Naive thymus-derived CD8-positive, alpha-beta T cell (primary cell): ENCODE data around the gene JPH2. TPM values are rescaled to one million over a fixed set of nuclear protein-coding genes. Genes with fewer than 3 reads are reported as not detected.

ENCODE experiments used
- ATAC-seq, 2 donors: fragments of 150-1000 bp; cut with Tn5 transposase in 1 of 2; sonication (Bioruptor Pico), chemical (Tn5 transposase) in 1 of 2; 1 replicate in 1 of 2; 2 replicates in 1 of 2; pipeline ENCODE4 v1.10.0; 2021; ENCODE audit warnings: mild to moderate bottlenecking in 2 of 2, moderate library complexity in 2 of 2
- POLR2A ChIA-PET: fragments of 350-600 bp; sonication (Branson Sonifier 250); formaldehyde crosslinking; loops from one replicate; lab custom pipeline; 2021; ENCODE audit warnings: antibody characterized with exemption; lab: Charles Lee
- DNase-seq, 10 donors: peaks; one replicate each; pipeline versions ENCODE4 v3.0.0 to v3.0.0-alpha.2; 2020 to 2022
- H3K27ac Mint-ChIP-seq, 10 donors: one replicate each; pipeline ENCODE4 v1.8.0; 2020 to 2022; ENCODE audit warnings: mild to moderate bottlenecking in 10 of 10, mixed read lengths in 10 of 10, moderate library complexity in 4 of 10, inconsistent platforms in 1 of 10
- H3K27me3 Mint-ChIP-seq, 5 donors: one replicate each; pipeline ENCODE4 v1.8.0; 2021 to 2022; ENCODE audit warnings: mixed read lengths in 5 of 5
- H3K36me3 Mint-ChIP-seq, 3 donors: one replicate each; pipeline ENCODE4 v1.8.0; 2020 to 2022; ENCODE audit warnings: mixed read lengths in 3 of 3, mild to moderate bottlenecking in 2 of 3, inconsistent platforms in 1 of 3
- H3K4me1 Mint-ChIP-seq, 4 donors: one replicate each; pipeline ENCODE4 v1.8.0; 2021 to 2022; ENCODE audit warnings: mixed read lengths in 4 of 4
- H3K4me3 Mint-ChIP-seq, 10 donors: one replicate each; pipeline ENCODE4 v1.8.0; 2020 to 2022; ENCODE audit warnings: mild to moderate bottlenecking in 10 of 10, mixed read lengths in 10 of 10, moderate library complexity in 6 of 10, inconsistent platforms in 1 of 10
- H3K9me3 Mint-ChIP-seq, 9 donors: one replicate each; pipeline ENCODE4 v1.8.0; 2020 to 2022; ENCODE audit warnings: mixed read lengths in 9 of 9, mild to moderate bottlenecking in 3 of 9, inconsistent platforms in 1 of 9, moderate library complexity in 1 of 9
- polyA plus RNA-seq, 3 donors: library from polyadenylated mRNA; unstranded; fragments of 300-500 nt; fragmentation: Illumina TruSeq; gene quantifications; one replicate each; pipeline ENCODE4 v1.2.3, GENCODE V29; 2021
- total RNA-seq, 8 experiments: library from RNA in 2 of 8; stranded (reverse) in 2 of 8; gene quantifications; one replicate each; pipeline ENCODE4 v1.2.3 and lab custom pipeline; 2021 to 2026

The JPH2 gene
- total and polyA plus RNA-seq, 5 experiments from 2014 or later, result not detected

DNA sequence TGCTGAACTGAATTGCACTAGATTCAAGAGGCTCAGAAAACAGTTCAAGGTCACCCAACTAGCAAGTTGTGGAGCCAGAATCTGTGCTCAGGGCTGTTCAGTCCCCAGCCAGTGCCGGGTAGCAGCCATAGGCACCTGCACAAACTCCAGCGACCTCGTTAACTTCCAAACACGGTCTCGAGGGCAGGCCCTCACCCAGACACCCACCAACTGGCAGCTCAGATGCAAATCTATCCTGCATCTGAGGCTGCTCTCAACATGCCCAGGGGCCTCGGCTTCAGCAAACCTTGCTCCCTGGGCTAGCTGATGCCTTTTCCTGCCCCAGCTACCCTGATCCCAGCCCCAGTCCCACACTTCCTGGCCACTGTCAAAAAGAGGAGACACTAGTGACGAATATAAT, 3.7 kb downstream of the JPH2 start:
- Mint-ChIP-seq H3K36me3 (no peaks in the 10 kb centered on the region), H3K27me3 (peaks cover 30 to 75% (median 53%) of the 10 kb centered on the region in 5 donors), H3K27ac (no peak overlapping the region), H3K4me1 (peaks cover 13 to 19% (median 16%) of the 10 kb centered on the region in 4 donors), H3K4me3 (no peak overlapping the region), H3K9me3 (no peaks in the 10 kb centered on the region)
- POLR2A ChIA-PET, result no interaction called here
- DNase-seq (no peak), ATAC-seq (no peak)

DNA sequence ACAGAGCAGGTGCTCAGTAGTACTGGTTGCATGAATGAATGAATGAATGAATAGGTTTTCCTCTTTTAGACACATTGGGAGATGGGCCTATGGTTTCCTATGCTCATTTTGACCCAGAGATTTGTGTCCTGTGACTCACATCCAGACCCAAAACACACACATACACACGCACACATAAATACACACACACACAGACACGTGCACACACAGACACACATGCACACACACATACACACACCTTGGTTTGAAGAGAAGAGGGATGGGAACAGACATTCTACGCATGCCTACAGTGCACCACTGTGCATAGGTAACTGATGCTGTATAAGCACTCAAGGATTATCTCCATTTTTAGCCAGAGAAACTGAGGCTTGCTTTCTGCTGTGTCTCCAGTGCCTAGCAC, 4.1 kb downstream of the JPH2 start:
- DNase-seq, result no peak
- H3K27me3 Mint-ChIP-seq, result peaks cover 28 to 71% (median 49%) of the 10 kb centered on the region in 5 donors
- POLR2A ChIA-PET, result no interaction called here

DNA sequence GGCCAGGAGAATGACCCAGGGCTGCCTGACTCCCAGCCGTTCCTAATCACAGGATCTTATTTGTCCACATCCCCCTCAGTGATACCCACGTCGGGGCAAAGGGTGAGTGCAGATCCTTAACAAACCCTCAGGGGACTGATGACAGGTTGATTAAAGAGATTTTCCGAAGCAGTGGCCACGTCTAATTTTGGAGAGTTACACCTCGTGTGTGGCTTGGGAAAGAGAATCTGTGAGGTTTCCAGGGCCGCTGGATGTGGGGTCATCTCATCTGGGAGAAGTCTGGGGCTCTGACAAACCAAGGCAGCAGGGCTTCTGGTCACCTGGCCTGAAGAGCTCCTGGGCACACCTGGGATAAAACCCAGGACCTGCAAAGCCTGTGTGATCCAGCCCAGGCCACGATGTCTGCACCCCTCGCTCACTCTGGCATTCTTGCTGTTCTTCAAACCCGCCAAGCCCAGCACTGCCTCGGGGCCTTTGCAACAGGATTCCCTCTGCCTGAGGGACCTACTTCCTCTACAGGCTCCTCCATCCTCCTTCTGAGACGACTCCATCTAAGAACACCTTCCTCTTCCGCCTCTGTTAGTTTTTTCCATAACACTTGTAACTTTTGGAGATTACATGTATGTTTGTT, 4.7 kb downstream of the JPH2 start:
- POLR2A ChIA-PET, result no interaction called here
- ATAC-seq, result no peak

More for the DNA sequence above, 4.1 kb downstream of the JPH2 start:
- H3K27ac Mint-ChIP-seq, result no peak overlapping the region
- no peaks in the 10 kb centered on the region for H3K9me3 Mint-ChIP-seq
- H3K36me3 Mint-ChIP-seq, result no peaks in the 10 kb centered on the region
- no peak overlapping the region for H3K4me3 Mint-ChIP-seq
- no peak for ATAC-seq
- peaks cover 9 to 15% (median 12%) of the 10 kb centered on the region in 4 donors for H3K4me1 Mint-ChIP-seq

GRCh38 chr20:44181611-44182010, 5.4 kb downstream of the JPH2 start:
- H3K27ac Mint-ChIP-seq, result no peak overlapping the region
- no peaks in the 10 kb centered on the region for H3K36me3 Mint-ChIP-seq
- H3K9me3 Mint-ChIP-seq, result no peaks in the 10 kb centered on the region
- no peak overlapping the region for H3K4me3 Mint-ChIP-seq
- no peak for ATAC-seq
- H3K27me3 Mint-ChIP-seq, result peaks cover 26 to 59% (median 45%) of the 10 kb centered on the region in 5 donors
- POLR2A ChIA-PET, result no interaction called here
- DNase-seq, result no peak
- H3K4me1 Mint-ChIP-seq, result peaks cover under 1 to 4% (median 3%) of the 10 kb centered on the region in 4 donors

More for the DNA sequence above, 4.7 kb downstream of the JPH2 start:
- Mint-ChIP-seq H3K4me3 (no peak overlapping the region), H3K36me3 (no peaks in the 10 kb centered on the region), H3K27ac (no peak overlapping the region), H3K27me3 (peaks cover 28 to 65% (median 47%) of the 10 kb centered on the region in 5 donors), H3K9me3 (no peaks in the 10 kb centered on the region), H3K4me1 (peaks cover 5 to 9% (median 6%) of the 10 kb centered on the region in 4 donors)
- DNase-seq, result no peak

GRCh38 chr20:44180814-44181213, 6.2 kb downstream of the JPH2 start:
- no peaks in the 10 kb centered on the region for H3K4me1 Mint-ChIP-seq
- no peak for DNase-seq
- peaks cover 25 to 51% (median 42%) of the 10 kb centered on the region in 5 donors for H3K27me3 Mint-ChIP-seq
- no peaks in the 10 kb centered on the region for H3K9me3 Mint-ChIP-seq
- POLR2A ChIA-PET, result no interaction called here
- ATAC-seq, result no peak
- no peak overlapping the region for H3K4me3 Mint-ChIP-seq
- H3K27ac Mint-ChIP-seq, result no peak overlapping the region
- H3K36me3 Mint-ChIP-seq, result peaks cover 0 to 4% (median 0%) of the 10 kb centered on the region in 3 donors

GRCh38 chr20:44176833-44177534, 10.0 kb downstream of the JPH2 start:
- peaks cover 10 to 47% (median 27%) of the 10 kb centered on the region in 5 donors for H3K27me3 Mint-ChIP-seq
- DNase-seq (no peak), ATAC-seq (no peak)
- H3K9me3 Mint-ChIP-seq, result no peaks in the 10 kb centered on the region
- H3K4me1 Mint-ChIP-seq, result no peaks in the 10 kb centered on the region
- H3K36me3 Mint-ChIP-seq, result peaks cover 0 to 4% (median 0%) of the 10 kb centered on the region in 3 donors
- no peak overlapping the region for H3K4me3 Mint-ChIP-seq
- POLR2A ChIA-PET, result no interaction called here
- H3K27ac Mint-ChIP-seq, result no peak overlapping the region

GRCh38 chr20:44174996-44175765, 11.8 kb downstream of the JPH2 start:
- peaks cover 11 to 50% (median 19%) of the 10 kb centered on the region in 5 donors for H3K27me3 Mint-ChIP-seq
- ATAC-seq, result no peak

GRCh38 chr20:44173846-44174245, 13.1 kb downstream of the JPH2 start:
- Mint-ChIP-seq H3K27ac (no peak overlapping the region), H3K27me3 (peaks cover 11 to 51% (median 22%) of the 10 kb centered on the region in 5 donors), H3K4me3 (no peak overlapping the region), H3K9me3 (peaks cover 0 to 8% (median under 1%) of the 10 kb centered on the region in 9 donors), H3K36me3 (peaks cover 0 to 5% (median under 1%) of the 10 kb centered on the region in 3 donors), H3K4me1 (no peaks in the 10 kb centered on the region)
- ATAC-seq, result no peak
- POLR2A ChIA-PET, result no interaction called here
- DNase-seq, result no peak

More at GRCh38 chr20:44174996-44175765, 11.8 kb downstream of the JPH2 start:
- no peaks in the 10 kb centered on the region for H3K9me3 Mint-ChIP-seq
- DNase-seq, result no peak
- POLR2A ChIA-PET, result no interaction called here
- H3K4me3 Mint-ChIP-seq, result no peak overlapping the region
- H3K36me3 Mint-ChIP-seq, result peaks cover 0 to 4% (median 0%) of the 10 kb centered on the region in 3 donors
- no peak overlapping the region for H3K27ac Mint-ChIP-seq
- H3K4me1 Mint-ChIP-seq, result no peaks in the 10 kb centered on the region

DNA sequence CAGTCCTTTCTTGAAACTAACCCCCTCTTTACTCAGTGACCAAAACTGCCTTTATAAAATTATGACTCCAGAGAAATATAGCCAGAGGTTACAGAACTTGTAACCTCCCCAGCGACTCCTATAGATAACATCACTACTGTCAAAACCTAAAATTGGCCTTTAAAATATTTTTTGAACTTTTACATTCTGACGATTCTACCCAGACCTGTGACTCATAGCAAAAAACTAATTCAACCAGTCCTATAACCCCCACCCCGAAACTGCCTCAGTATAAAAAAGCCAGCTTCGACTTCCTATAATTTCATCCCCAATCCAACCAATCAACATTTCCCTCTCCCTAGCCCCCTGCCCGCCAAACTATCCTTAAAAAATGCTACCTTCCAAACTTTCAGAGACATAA, 13.9 kb downstream of the JPH2 start:
- Mint-ChIP-seq H3K9me3 (peaks cover 0 to 12% (median 1%) of the 10 kb centered on the region in 9 donors), H3K4me3 (no peak overlapping the region), H3K36me3 (peaks cover 0 to 7% (median 2%) of the 10 kb centered on the region in 3 donors), H3K27ac (no peak overlapping the region), H3K4me1 (no peaks in the 10 kb centered on the region), H3K27me3 (peaks cover 11 to 54% (median 22%) of the 10 kb centered on the region in 5 donors)
- POLR2A ChIA-PET, result no interaction called here
- ATAC-seq, result no peak
- no peak for DNase-seq

- Mint-ChIP-seq H3K9me3 (peaks cover 0 to 12% (median 1%) of the 10 kb centered on the region in 9 donors), H3K36me3 (peaks cover 0 to 7% (median 2%) of the 10 kb centered on the region in 3 donors), H3K4me1 (no peaks in the 10 kb centered on the region), H3K27me3 (peaks cover 11 to 51% (median 24%) of the 10 kb centered on the region in 5 donors), H3K27ac (no peak overlapping the region), H3K4me3 (no peak overlapping the region)
- POLR2A ChIA-PET, result no interaction called here
- DNase-seq (no peak), ATAC-seq (no peak)
Observed at GRCh38 chr20:44172572-44172950, 14.4 kb downstream of the JPH2 start.

DNA sequence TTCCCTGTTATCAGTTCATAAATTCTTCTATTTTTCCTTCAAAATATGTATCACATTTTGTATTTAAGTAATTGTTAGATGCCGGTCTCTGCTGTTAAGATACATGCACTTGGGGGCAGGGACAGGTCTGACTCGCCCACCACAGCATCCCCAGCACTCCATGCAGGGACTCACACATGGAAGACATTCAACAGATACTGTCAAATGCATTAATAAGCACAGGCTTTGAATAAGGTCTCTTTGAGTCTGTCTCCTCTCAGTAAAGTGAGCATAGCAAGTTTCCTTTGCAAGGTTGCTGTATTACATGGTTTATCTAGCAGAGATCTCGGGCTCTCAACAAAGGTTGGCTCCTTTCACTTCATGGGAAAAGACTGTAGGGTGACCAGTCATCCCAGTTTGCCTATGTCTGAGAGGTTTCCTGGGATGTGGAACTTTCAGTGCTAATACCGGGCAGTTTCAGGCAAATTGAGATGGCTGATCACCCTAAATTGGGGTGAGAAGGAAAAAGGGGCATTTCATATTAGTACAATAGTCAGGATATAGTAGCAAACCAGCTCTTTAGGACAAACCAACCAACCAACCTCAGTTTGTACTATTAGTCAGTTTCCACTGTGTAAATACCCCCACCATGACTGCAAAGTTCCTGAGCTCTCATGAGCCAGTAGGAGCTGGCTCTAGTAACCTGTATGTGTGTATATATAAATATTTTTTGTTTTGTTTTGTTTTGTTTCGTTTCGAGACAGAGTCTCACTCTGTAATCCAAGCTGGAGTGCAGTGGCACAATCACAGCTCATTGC, 15.0 kb downstream of the JPH2 start:
- H3K27ac Mint-ChIP-seq, result no peak overlapping the region
- H3K4me3 Mint-ChIP-seq, result no peak overlapping the region
- peaks cover 0 to 12% (median 1%) of the 10 kb centered on the region in 9 donors for H3K9me3 Mint-ChIP-seq
- DNase-seq, result no peak
- H3K36me3 Mint-ChIP-seq, result peaks cover 0 to 7% (median 2%) of the 10 kb centered on the region in 3 donors
- no peaks in the 10 kb centered on the region for H3K4me1 Mint-ChIP-seq
- POLR2A ChIA-PET, result no interaction called here
- no peak for ATAC-seq
- H3K27me3 Mint-ChIP-seq, result peaks cover 16 to 53% (median 26%) of the 10 kb centered on the region in 5 donors

GRCh38 chr20:44170816-44171410, 16.1 kb downstream of the JPH2 start:
- no peak for DNase-seq
- H3K36me3 Mint-ChIP-seq, result peaks cover 0 to 5% (median 2%) of the 10 kb centered on the region in 3 donors
- no peaks in the 10 kb centered on the region for H3K4me1 Mint-ChIP-seq
- no peak for ATAC-seq
- H3K27me3 Mint-ChIP-seq, result peaks cover 24 to 51% (median 26%) of the 10 kb centered on the region in 5 donors
- H3K27ac Mint-ChIP-seq, result no peak overlapping the region
- POLR2A ChIA-PET, result no interaction called here
- no peak overlapping the region for H3K4me3 Mint-ChIP-seq
- peaks cover 0 to 12% (median 1%) of the 10 kb centered on the region in 9 donors for H3K9me3 Mint-ChIP-seq
